Medulla oblongata (tissue), 1 donor: ENCODE data around the gene ADAMTS17.
"Not testable (repeated sequence)": the region's sequence is repeated elsewhere in the genome, so short reads cannot be mapped to it uniquely, and the experiment has no call there.

Source experiments
- DNase-seq: peaks from one replicate; pipeline ENCODE4 v3.0.0-alpha.2; 2015; ENCODE audit errors: extremely low spot score

ADAMTS17 gene

GRCh38 chr15:100083572-100083971 is 258.2 kb downstream of the ADAMTS17 start:
- peak; percentile 20 for DNase-seq

DNA sequence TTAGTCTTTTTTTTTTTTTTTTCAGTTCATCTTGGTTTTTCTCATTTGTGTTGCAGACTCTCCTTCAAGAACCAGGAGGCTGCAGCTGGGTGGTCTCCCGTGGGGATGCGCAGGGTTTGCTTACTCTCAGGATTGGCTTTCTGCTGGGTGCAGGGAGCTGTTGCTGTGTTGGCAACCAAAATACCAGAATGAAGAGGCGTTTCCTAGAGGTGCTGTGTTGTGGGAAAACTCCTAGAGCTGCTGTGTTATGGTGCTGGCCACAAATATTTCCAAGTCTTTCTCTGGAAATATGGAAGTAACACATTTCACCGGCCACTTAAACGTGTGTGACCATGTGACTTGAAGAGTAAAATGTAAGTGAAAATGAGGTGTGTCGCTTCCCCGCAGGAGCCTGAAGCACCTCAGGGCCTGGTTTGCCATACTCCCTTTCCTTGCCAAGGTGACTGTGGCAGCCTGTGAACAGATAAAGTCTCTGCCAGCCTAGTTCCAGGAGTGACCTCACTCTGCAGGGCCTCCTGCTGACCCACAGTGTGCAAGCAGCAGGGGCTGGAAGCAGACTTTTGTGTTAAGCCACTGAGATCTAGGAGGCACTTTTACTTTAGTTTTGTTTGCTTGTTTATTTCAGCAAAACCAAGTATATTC is 258.9 kb downstream of the ADAMTS17 start:
- no peak for DNase-seq

GRCh38 chr15:100081454-100081853 is 260.3 kb downstream of the ADAMTS17 start:
- DNase-seq, result no peak

- DNase-seq, result no peak
Measured at GRCh38 chr15:100078511-100079220, 263.1 kb downstream of the ADAMTS17 start.

GRCh38 chr15:100075229-100075628 is 266.5 kb downstream of the ADAMTS17 start:
- no peak for DNase-seq

DNA sequence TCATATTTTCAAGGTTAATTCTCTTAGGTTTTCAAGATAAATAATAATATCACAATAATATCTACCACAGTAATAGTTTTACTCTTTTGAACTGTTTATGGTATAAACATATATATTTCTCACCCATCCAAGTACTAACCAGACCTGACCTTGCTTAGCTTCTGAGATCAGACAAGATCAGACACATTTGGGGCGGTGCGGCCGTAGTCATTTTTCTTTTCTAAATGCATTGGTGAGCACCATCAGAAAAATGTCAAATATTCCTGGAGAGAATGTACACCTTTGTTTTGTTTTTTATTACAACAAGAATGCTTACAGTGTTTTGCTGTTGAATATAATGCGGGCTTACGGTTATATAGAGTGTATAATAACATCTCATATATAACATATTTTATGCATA is 267.8 kb downstream of the ADAMTS17 start:
- no peak for DNase-seq

- not testable (repeated sequence) for DNase-seq
Measured at GRCh38 chr15:100066521-100067280, 275.1 kb downstream of the ADAMTS17 start.

- DNase-seq, result no peak
Measured at GRCh38 chr15:100061944-100062343, 279.8 kb downstream of the ADAMTS17 start.

DNA sequence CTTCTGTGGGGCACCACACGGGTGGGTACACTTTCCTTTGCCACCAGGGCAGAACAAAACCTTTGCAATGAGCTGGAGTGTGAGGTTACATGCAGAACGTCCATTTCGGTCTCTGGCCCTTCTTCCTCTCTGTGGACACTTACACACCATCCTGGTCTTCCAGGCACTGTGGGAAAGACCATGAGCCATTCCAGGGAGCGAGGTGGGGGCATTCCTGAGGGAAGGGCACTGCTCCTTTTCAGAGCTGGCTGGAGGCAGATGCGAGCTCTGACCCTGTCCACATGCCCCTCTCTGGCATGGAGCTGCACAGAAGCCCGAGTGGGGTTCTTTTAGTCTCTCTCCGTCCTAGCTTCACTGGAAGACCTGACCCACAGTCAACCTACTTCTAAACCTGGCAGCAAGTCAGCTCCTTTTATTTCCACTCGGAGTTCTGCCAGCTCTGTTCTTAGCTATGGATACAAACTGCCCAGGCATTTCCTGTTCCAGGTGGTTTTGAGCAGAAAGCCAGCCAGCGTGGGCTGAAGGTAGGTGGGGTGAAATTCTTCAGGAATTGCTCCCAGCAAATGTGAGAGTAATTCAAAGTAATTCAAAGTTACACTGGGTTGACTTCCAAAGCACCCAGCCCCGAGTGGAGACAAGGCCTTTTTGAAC is 281.4 kb downstream of the ADAMTS17 start:
- peak; percentile 21 for DNase-seq

DNA sequence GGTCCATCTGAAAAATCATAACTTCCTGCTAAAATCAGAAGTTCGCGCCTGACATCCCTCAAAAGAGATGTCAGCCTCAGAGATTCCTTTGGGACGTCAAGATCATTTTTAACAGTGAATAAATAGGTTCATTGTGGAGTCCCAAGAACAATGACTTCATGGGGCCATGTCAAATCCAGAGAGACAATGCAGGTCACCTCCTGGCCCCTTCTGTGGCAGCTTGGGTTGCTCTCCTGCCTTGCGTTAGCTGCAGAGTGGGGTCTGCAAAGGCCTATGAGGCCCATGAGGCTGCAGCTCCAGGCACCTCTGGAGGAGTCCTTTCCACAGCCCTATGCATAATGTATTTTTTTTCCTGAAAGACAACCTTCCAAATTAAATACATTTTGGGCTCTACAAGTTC is 282.3 kb downstream of the ADAMTS17 start:
- DNase-seq, result no peak

GRCh38 chr15:100059094-100059493 is 282.7 kb downstream of the ADAMTS17 start:
- no peak for DNase-seq

- no peak for DNase-seq
Measured at GRCh38 chr15:100058458-100058857, 283.3 kb downstream of the ADAMTS17 start.

- no peak for DNase-seq
Measured at GRCh38 chr15:100057281-100057680, 284.5 kb downstream of the ADAMTS17 start.

DNA sequence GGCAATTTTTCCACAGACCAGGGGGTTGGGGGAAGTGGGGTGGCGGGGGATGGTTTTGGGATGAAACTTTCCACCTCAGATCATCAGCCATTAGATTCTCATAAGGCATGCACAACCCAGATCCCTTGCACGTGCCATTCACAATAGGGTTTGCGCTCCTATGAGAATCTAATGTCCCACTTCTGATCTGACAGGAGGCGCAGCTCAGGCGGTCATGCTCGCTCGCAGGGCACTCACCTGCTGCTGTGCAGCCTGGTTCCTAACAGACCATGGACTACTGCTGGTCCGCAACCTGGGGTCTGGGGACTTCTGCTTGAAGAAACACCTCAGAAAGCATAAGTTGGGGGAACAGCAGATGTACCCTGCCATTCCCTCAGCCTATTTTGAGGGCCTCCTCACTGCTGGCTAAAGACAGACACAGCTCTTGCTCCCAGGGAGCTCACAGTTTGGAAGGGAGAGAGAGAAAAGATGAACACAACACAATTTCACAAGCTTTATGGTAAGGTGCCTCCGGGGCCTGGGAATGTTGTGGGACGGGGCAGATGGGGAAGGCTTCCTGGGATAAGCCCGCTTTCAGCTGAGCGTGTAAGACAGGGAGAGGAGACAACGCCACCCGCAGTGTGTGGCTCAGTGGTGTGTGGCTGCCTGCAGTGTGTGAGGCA is 285.2 kb downstream of the ADAMTS17 start:
- no peak for DNase-seq

- DNase-seq, result no peak
Measured at GRCh38 chr15:100055821-100056220, 286.0 kb downstream of the ADAMTS17 start.

GRCh38 chr15:100054539-100054938 is 287.2 kb downstream of the ADAMTS17 start:
- no peak for DNase-seq

GRCh38 chr15:100053474-100054121 is 288.2 kb downstream of the ADAMTS17 start:
- no peak for DNase-seq

GRCh38 chr15:100052716-100053473 is 288.9 kb downstream of the ADAMTS17 start:
- no peak for DNase-seq

- no peak for DNase-seq
Measured at GRCh38 chr15:100050877-100051786, 290.6 kb downstream of the ADAMTS17 start.
